Kidney (tissue), 14 donors: ENCODE measurements around the gene DPM3. TPM values are rescaled to one million over a fixed set of nuclear protein-coding genes. Genes with fewer than 3 reads are reported as not detected.
A peak's percentile ranks its signal among the peaks of the same experiment; 100 is the strongest.

Source experiments
- DNase-seq, 5 donors: peaks; one replicate each; pipeline ENCODE4 v3.0.0-alpha.2; 2013 to 2020
- FAIRE-seq: peaks from 2 replicates; lab custom pipeline; 2012; peaks lifted over from hg19 to GRCh38; lab: Jason Lieb, UNC
- H3K27ac ChIP-seq, 2 donors: one replicate each; pipeline ENCODE4 v1.7.0; 2013; ENCODE audit warnings: low read depth in 2 of 2, low read length in 2 of 2, inconsistent platforms in 1 of 2
- H3K27me3 ChIP-seq: one replicate; pipeline ENCODE4 v1.7.1; 2013; ENCODE audit warnings: low read length, inconsistent platforms; ENCODE audit not compliant: control insufficient read depth, insufficient read depth
- H3K36me3 ChIP-seq, 3 donors: one replicate each; pipeline versions ENCODE4 v1.7.0 to v1.7.1; 2013; ENCODE audit warnings: low read length in 3 of 3, control low read depth in 1 of 3, inconsistent platforms in 1 of 3; ENCODE audit not compliant: insufficient read depth in 3 of 3, control insufficient read depth in 2 of 3
- H3K4me1 ChIP-seq, 3 donors: one replicate each; pipeline versions ENCODE4 v1.7.0 to v1.7.1; 2013; ENCODE audit warnings: low read length in 3 of 3, inconsistent platforms in 1 of 3, low read depth in 1 of 3; ENCODE audit not compliant: control insufficient read depth in 2 of 3, insufficient read depth in 2 of 3
- H3K4me3 ChIP-seq, 3 donors: one replicate each; pipeline versions ENCODE4 v1.7.0 to v1.8.1; 2013; ENCODE audit warnings: low read length in 3 of 3, control low read depth in 1 of 3, inconsistent platforms in 1 of 3
- H3K9ac ChIP-seq, 3 donors: one replicate each; pipeline versions ENCODE4 v1.7.0 to v1.7.1; 2013; ENCODE audit warnings: low read length in 3 of 3, control low read depth in 1 of 3, inconsistent platforms in 1 of 3
- H3K9me3 ChIP-seq, 3 donors: one replicate each; pipeline versions ENCODE4 v1.7.0 to v1.7.1; 2013; ENCODE audit warnings: low read length in 3 of 3, control low read depth in 1 of 3, inconsistent platforms in 1 of 3; ENCODE audit not compliant: control insufficient read depth in 2 of 3, insufficient read depth in 1 of 3
- intact Hi-C: fragments of 100-400 bp; cut with DNase I; formaldehyde crosslinking; loops from one replicate; pipeline ENCODE4 v1.11.1; 2022
- polyA plus RNA-seq: library from polyadenylated mRNA; stranded (reverse); fragments of 350-450 nt; fragmentation: Illumina TruSeq; extraction: RNeasy Lipid Tissue Mini Kit (QIAGEN cat#74804); gene quantifications from one replicate; pipeline ENCODE4 v1.2.3, GENCODE V29; 2014; ENCODE audit warnings: low read depth, low replicate concordance; ENCODE audit not compliant: insufficient read depth
- total RNA-seq: library from RNA; stranded (reverse); fragmentation: NEBNext Ultra II Directional; extraction: Animal tissue kit (Norgen Biotek cat#: 25700); gene quantifications from one replicate; pipeline ENCODE4 v1.2.1, GENCODE V29; 2021
- TF ChIP-seq, protein P1 (sequence below): IDR thresholded peaks from 3 replicates; pipeline ENCODE4 v1.5.1; 2012; ENCODE audit warnings: mild to moderate bottlenecking, moderate library complexity, borderline replicate concordance; ENCODE audit not compliant: insufficient read depth; ENCODE audit errors: extremely low read depth
- donor health status: control.
- donor health status: control.
- donor health status: control.
- donor health status: control.
- donor health status: control.
- donor health status: DM: yes; HTN: yes; CAD: no.
- donor health status: Normal renal cell carcinoma (clear cell type).

Gene DPM3
- total and polyA plus RNA-seq, 2 donors from 2014 or later: 84.4 to 237 TPM

DNA sequence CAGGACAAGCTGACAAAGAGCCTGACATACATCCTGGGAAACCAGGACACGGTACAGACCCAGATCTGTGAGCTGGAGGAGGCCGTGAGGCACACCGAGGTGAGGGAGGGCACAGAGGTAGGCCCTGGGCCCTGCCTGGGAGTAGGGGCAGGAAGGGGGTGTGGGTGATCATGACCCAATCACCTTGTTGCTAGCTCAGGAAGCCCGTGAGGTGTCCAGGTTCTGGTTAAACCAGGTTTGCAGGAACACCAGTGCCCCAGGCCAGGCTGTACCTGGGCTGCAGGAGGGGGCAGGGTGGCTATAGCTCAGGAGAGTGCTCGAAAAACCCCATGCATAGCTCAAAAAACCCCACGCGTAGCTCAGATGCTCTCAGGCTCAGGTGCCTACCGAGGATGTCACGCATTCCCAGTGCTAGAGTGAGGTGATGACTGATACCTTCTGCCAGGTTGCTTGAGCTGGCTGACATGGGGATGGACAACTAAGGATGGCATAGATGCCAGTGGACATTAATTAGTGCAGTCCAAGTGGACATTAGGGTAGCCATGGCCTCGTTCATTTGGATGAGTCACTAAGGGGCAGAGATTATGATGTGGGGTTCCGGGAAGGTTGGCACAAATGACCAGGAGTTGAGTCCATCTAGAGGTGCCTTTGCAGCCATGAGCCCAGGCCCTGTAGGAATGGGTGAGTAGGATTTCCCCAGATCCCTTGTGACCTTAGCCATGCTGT, 37.0 kb upstream of the DPM3 start:
- Histone ChIP-seq H3K36me3 (no peaks in the 10 kb centered on the region), H3K4me1 (peaks cover 0 to 15% (median 7%) of the 10 kb centered on the region in 3 donors), H3K4me3 (peak overlapping the region in 1 of 3 donors; percentile 29), H3K27me3 (no peaks in the 10 kb centered on the region), H3K9ac (peak overlapping the region in 1 of 3 donors; percentile 55), H3K9me3 (no peaks in the 10 kb centered on the region), H3K27ac (peak overlapping the region in 1 of 2 donors; percentile 18)
- FAIRE-seq (no peak), DNase-seq (peak in 2 of 5 donors; percentile 58 to 81)
- intact Hi-C loops: loop anchor here (10.0 kb wide), 1 partner anchor 47 kb away; no protein-coding TSS in a partner anchor
- TF ChIP-seq, protein P1, sequence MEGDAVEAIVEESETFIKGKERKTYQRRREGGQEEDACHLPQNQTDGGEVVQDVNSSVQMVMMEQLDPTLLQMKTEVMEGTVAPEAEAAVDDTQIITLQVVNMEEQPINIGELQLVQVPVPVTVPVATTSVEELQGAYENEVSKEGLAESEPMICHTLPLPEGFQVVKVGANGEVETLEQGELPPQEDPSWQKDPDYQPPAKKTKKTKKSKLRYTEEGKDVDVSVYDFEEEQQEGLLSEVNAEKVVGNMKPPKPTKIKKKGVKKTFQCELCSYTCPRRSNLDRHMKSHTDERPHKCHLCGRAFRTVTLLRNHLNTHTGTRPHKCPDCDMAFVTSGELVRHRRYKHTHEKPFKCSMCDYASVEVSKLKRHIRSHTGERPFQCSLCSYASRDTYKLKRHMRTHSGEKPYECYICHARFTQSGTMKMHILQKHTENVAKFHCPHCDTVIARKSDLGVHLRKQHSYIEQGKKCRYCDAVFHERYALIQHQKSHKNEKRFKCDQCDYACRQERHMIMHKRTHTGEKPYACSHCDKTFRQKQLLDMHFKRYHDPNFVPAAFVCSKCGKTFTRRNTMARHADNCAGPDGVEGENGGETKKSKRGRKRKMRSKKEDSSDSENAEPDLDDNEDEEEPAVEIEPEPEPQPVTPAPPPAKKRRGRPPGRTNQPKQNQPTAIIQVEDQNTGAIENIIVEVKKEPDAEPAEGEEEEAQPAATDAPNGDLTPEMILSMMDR: no peak

DNA sequence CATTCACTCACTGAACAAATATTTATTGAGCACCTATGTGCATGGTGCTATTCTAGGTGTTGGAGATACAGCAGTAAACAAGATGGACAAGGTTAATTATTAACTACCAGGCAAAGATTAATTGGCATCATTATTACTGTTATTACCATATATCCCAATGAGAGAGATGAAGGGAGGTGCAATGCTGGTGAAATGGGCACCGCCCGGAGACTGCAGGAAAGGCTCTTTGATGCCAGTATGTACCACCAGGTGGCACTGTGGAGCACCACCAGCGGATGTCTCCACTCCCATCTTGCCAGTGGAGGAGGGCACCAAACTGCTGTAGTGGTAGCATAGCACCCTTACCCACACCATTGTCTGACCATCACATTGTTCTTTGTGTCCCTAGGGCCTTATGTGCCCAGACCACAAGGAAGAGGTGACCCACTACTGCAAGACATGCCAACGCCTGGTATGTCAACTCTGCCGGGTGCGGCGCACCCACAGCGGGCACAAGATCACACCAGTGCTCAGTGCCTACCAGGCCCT, 36.3 kb upstream of the DPM3 start:
- DNase-seq (peak; percentile 78 to 90 (median 87)), FAIRE-seq (no peak)

DNA sequence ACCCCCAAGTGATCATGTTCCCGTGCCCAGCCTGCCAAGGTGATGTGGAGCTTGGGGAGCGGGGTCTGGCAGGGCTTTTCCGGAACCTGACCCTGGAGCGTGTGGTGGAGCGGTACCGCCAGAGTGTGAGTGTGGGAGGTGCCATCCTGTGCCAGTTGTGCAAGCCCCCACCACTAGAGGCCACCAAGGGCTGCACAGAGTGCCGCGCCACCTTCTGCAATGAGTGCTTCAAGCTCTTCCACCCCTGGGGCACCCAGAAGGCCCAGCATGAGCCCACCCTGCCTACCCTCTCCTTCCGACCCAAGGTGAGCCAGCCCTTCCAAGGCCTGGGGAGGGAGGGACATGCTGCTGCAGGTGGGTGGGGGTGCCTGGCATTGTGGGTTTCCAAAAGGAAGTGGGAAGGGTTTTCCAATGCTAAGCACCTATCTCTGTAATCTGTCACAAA, 35.6 kb upstream of the DPM3 start:
- Histone ChIP-seq H3K27me3 (no peaks in the 10 kb centered on the region), H3K9me3 (no peaks in the 10 kb centered on the region), H3K4me3 (no peak overlapping the region), H3K27ac (no peak overlapping the region), H3K36me3 (no peaks in the 10 kb centered on the region), H3K4me1 (peaks cover 0 to 19% (median 10%) of the 10 kb centered on the region in 3 donors), H3K9ac (no peak overlapping the region)
- TF ChIP-seq, protein P1: peak; percentile 7
- no peak for FAIRE-seq
- DNase-seq: peak in 2 of 5 donors; percentile 62 to 80
- intact Hi-C loops: loop anchor here (10.0 kb wide), 1 partner anchor 49 kb away; no protein-coding TSS in a partner anchor

More for the DNA sequence above, 36.3 kb upstream of the DPM3 start:
- H3K4me3 ChIP-seq: peak overlapping the region in 1 of 3 donors; percentile 29
- peaks cover 0 to 19% (median 10%) of the 10 kb centered on the region in 3 donors for H3K4me1 ChIP-seq
- H3K36me3 ChIP-seq: no peaks in the 10 kb centered on the region
- H3K9ac ChIP-seq: peak overlapping the region in 1 of 3 donors; percentile 55
- no peaks in the 10 kb centered on the region for H3K9me3 ChIP-seq
- intact Hi-C loops: loop anchor here (10.0 kb wide), 1 partner anchor 48 kb away; no protein-coding TSS in a partner anchor
- H3K27me3 ChIP-seq: no peaks in the 10 kb centered on the region
- TF ChIP-seq, protein P1: peak; percentile 97
- peak overlapping the region; percentile 18 to 25 for H3K27ac ChIP-seq
